ENCODE measurements around the gene GAK. TPM values are rescaled to one million over a fixed set of nuclear protein-coding genes. Genes with fewer than 3 reads are reported as not detected.

The GAK gene
- total RNA-seq, 2 experiments from 2014 or later: 155 to 163 TPM

DNA sequence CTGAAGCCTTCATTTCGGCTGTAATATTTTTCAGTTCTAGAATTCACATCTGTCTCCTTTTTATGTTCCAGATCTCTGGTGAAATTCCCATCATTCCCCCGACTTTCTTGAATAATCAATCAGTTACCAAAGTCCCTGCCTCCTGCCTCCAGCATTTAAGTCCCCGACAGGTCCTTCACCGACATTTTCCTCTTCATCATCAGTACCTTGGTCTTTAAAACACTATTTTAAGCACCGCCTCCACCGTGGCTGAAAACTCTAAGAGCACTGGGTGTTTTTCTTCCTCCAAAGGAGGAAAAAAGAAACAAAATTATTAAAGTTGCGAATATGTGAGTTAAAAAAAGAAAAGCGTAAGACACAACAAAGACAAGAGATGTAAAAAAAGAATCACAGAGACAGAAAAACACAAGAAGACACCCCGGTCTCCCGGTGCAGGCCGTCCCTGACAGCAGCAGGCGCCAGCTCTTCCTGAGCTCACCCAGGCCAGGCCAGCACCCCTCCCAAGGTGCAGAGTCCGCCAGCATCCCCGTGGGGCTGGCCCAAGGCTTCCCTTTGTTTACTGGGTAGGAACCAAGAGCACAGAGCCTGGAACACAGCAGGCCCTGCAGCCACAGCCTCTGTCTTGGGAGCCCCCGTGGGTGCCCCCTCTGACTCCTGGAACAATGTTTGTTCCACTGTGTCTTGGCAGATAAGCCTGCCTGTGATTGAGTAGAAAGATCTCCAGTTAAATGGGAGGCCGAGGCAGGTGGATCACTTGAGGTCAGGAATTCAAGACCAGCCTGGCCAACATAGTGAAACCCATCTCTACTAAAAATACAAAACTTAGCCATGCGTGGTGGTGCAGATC lies 56.9 kb downstream of the GAK start:
- peaks cover 77% of the 10 kb centered on the region for H3K36me3 Mint-ChIP-seq (ENCODE audit: low read depth)
- H3K27ac Mint-ChIP-seq: peak overlapping the region; percentile 19
- H3K4me1 Mint-ChIP-seq (ENCODE audit: low read depth): peaks cover 24% of the 10 kb centered on the region
- ATAC-seq (no peak), DNase-seq (no peak)
- H3K9me3 Mint-ChIP-seq (ENCODE audit: insufficient read depth): no peaks in the 10 kb centered on the region
- CTCF ChIA-PET: no interaction called here
- H3K27me3 Mint-ChIP-seq (ENCODE audit: low read depth): no peaks in the 10 kb centered on the region
- no peak overlapping the region for H3K4me3 Mint-ChIP-seq
- POLR2A ChIA-PET: no interaction called here

DNA sequence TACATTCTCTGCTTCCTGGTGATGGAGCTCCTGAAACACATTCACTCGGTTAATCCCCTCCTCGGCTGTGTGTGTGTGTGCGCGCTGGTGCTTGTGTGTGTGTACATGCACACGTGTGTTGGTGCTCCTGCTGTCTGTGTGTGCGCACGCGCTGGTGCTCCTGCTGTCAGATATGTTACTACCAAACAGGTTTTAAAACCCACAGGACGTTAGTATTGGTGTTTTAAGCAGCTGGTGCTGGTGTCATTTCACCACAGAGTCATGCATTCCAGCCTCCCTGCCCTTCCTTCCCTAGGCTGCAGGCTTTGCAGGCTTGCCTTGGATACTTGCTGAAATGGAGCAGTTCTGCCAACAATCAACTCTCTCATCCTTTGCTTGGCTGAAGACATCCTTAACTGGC lies 58.1 kb downstream of the GAK start:
- no peaks in the 10 kb centered on the region for H3K9me3 Mint-ChIP-seq (ENCODE audit: insufficient read depth)
- H3K27me3 Mint-ChIP-seq (ENCODE audit: low read depth): no peaks in the 10 kb centered on the region
- H3K36me3 Mint-ChIP-seq (ENCODE audit: low read depth): peaks cover 75% of the 10 kb centered on the region
- CTCF ChIA-PET: no interaction called here
- H3K27ac Mint-ChIP-seq: no peak overlapping the region
- POLR2A ChIA-PET: no interaction called here
- DNase-seq (no peak), ATAC-seq (no peak)
- no peak overlapping the region for H3K4me3 Mint-ChIP-seq
- peaks cover 12% of the 10 kb centered on the region for H3K4me1 Mint-ChIP-seq (ENCODE audit: low read depth)

DNA sequence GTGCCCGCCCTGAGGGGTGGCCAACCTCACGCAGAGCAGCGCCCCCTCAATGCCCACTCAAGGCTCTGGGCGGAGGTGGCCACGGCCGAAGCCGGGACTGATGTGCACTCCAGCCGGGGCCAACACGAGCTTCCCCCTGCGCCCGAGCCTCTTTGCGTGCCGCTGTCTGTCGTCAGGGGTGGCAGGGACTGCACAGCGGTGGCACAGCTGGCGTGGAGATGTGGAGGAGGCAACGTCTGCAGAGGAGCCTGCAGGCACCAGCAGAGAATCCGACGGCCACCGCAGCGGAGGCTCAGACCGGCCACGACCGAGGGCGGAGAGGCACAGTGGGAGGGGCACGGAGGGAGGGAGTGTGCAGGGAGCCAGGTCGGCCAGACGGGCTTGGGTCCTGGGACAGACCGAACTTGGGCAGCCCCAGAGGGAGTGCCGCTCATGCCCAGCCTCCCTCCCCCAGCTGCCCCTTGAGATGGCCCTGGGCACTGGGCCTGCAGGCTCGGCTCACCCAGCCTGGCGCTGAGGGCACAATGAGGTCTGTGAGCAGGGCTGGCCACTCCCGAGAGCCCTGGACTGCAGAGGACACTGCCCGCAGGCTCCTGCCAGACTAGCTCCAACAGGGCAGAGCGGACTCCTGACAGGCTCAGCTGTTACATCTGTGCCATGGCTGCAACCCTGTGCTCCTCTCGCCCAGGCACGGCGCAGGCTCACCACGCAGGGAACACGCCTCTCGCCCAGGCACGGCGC lies 59.7 kb downstream of the GAK start:
- CTCF ChIA-PET: no interaction called here
- H3K9me3 Mint-ChIP-seq (ENCODE audit: insufficient read depth): no peaks in the 10 kb centered on the region
- peaks cover 74% of the 10 kb centered on the region for H3K36me3 Mint-ChIP-seq (ENCODE audit: low read depth)
- H3K4me3 Mint-ChIP-seq: no peak overlapping the region
- no peaks in the 10 kb centered on the region for H3K4me1 Mint-ChIP-seq (ENCODE audit: low read depth)
- DNase-seq: no peak
- H3K27me3 Mint-ChIP-seq (ENCODE audit: low read depth): no peaks in the 10 kb centered on the region
- POLR2A ChIA-PET: no interaction called here
- no peak for ATAC-seq
- H3K27ac Mint-ChIP-seq: no peak overlapping the region

DNA sequence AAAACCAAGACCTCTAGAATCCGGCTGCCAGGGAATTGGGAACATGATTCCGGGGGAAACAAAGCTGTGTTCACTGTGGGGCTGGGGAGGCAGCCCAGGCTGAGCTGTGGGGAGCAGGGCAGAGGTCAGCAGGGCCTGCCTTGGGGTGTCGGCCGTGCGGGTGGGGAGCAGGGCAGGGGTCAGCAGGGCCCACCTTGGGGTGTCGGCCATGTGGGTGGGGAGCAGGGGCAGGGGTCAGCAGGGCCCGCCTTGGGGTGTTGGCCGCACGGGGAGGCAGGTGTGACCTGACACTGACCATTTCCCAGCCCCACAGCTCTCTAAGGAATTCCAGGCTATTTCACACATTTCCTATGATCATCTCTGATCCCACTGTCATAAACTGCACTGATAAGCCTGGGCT lies 60.6 kb downstream of the GAK start:
- Mint-ChIP-seq H3K4me3 (no peak overlapping the region), H3K9me3 (ENCODE audit: insufficient read depth) (no peaks in the 10 kb centered on the region), H3K27me3 (ENCODE audit: low read depth) (no peaks in the 10 kb centered on the region), H3K36me3 (ENCODE audit: low read depth) (peaks cover 69% of the 10 kb centered on the region), H3K4me1 (ENCODE audit: low read depth) (no peaks in the 10 kb centered on the region), H3K27ac (no peak overlapping the region)
- ChIA-PET POLR2A (no interaction called here), CTCF (no interaction called here)
- ATAC-seq: no peak
- DNase-seq: no peak

DNA sequence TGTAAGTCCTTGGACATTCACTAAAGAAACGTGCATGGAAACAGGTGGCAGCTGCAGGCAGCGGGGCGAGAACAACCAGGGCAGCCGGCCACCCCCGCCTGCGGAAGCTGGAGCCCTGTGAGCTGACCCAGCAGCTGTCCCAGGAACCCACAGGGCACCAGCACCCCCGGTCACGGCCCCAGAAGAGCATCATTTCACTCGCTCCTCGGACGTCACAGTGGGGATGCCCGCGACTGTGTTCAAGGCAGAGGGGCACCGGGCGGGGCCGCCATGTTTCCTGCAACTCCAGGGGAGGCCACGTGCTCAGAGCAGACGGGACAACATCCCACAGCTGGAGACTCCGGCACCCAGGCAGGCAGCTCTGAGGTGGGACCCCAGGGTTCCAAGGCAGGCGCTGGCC lies 61.2 kb downstream of the GAK start:
- Mint-ChIP-seq H3K4me3 (no peak overlapping the region), H3K9me3 (ENCODE audit: insufficient read depth) (no peaks in the 10 kb centered on the region), H3K4me1 (ENCODE audit: low read depth) (no peaks in the 10 kb centered on the region), H3K27ac (no peak overlapping the region), H3K36me3 (ENCODE audit: low read depth) (peaks cover 68% of the 10 kb centered on the region), H3K27me3 (ENCODE audit: low read depth) (no peaks in the 10 kb centered on the region)
- CTCF ChIA-PET: no interaction called here
- POLR2A ChIA-PET: no interaction called here
- DNase-seq (no peak), ATAC-seq (no peak)

DNA sequence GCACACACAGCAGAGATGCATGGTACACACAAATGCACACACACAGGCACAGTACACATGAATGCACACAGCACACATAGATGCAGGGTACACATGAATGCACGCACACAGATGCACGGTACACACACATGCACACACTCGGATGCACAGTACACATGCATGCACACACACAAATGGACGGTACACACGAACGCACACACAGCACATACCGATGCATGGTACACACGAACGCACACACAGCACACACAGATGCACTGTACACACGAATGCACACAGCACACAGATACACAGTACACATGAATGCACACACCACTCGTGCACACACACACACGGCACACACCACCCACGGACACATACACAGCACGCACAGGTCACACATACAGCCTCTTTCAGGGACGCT lies 62.3 kb downstream of the GAK start:
- DNase-seq: no peak
- CTCF ChIA-PET: no interaction called here
- no peaks in the 10 kb centered on the region for H3K4me1 Mint-ChIP-seq (ENCODE audit: low read depth)
- H3K36me3 Mint-ChIP-seq (ENCODE audit: low read depth): peaks cover 65% of the 10 kb centered on the region
- no peak overlapping the region for H3K27ac Mint-ChIP-seq
- H3K4me3 Mint-ChIP-seq: no peak overlapping the region
- H3K27me3 Mint-ChIP-seq (ENCODE audit: low read depth): no peaks in the 10 kb centered on the region
- no peak for ATAC-seq
- POLR2A ChIA-PET: no interaction called here
- no peaks in the 10 kb centered on the region for H3K9me3 Mint-ChIP-seq (ENCODE audit: insufficient read depth)

DNA sequence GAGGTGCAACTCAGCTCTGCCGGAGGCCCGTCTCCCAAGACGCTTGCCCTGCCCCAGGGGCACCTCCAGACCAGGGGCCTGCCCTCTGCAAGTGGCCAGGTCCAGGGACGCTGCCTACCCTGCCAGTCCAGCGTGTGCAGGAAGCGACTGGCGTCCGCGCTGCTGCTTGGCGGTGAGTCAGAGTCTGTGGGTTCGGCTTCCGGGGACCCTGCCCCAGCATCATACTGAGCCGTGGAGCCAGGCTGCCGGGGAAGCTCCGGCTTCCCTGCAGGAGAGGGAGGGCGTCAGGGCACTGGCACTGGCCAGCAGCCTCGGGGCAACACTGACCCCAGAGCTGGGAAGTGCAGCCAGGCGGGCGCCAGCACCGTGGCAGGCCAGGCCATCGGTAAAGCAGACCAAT lies 63.7 kb downstream of the GAK start:
- ATAC-seq (no peak), DNase-seq (no peak)
- Mint-ChIP-seq H3K27ac (no peak overlapping the region), H3K36me3 (ENCODE audit: low read depth) (peaks cover 57% of the 10 kb centered on the region), H3K4me3 (no peak overlapping the region), H3K27me3 (ENCODE audit: low read depth) (no peaks in the 10 kb centered on the region), H3K4me1 (ENCODE audit: low read depth) (no peaks in the 10 kb centered on the region), H3K9me3 (ENCODE audit: insufficient read depth) (no peaks in the 10 kb centered on the region)
- POLR2A ChIA-PET: interaction anchor here (0.7 kb wide), 1 partner anchor 672 kb away, joined by 3 read pairs; no protein-coding TSS in a partner anchor
- CTCF ChIA-PET: no interaction called here

DNA sequence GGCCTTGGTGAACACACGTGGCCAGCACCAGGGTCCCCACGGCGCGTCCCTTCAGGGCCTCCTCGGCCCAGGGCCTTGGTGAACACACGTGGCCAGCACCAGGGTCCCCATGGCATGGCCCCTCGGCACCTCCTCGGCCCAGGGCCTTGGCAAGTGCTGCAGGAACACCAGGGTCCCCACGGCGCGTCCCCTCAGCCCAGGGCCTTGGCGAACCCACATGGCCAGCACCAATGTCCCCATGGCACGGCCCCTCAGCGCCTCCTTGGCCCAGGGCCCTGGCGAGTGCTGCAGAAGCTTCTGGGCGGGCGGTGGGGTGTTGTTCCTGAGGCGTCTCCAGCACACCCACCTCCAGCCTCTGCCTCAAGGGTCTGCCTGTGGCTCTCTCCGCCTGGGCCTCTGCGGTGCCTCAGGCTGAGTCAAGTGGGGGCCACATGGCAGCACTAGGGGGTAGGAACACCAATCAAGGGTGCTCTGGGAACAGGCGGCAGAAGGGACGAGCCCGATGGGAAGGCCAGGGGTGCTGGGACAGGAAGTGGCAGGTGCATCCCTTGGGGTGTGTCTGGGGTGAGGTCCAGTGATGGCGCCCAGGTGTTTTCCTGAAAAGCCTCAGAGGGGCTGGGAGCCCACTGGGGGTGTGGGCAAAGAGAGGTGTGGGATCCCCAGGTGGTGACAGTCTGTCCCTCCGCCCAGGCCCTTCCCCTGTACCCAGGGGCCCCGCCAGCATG lies 64.4 kb downstream of the GAK start:
- ATAC-seq (no peak), DNase-seq (no peak)
- POLR2A ChIA-PET: interaction anchor here (0.6 kb wide), 1 partner anchor 30 kb away, joined by 3 read pairs; no protein-coding TSS in a partner anchor
- Mint-ChIP-seq H3K4me3 (no peak overlapping the region), H3K27ac (no peak overlapping the region), H3K4me1 (ENCODE audit: low read depth) (no peaks in the 10 kb centered on the region), H3K9me3 (ENCODE audit: insufficient read depth) (no peaks in the 10 kb centered on the region), H3K27me3 (ENCODE audit: low read depth) (no peaks in the 10 kb centered on the region), H3K36me3 (ENCODE audit: low read depth) (peaks cover 61% of the 10 kb centered on the region)
- CTCF ChIA-PET: no interaction called here

DNA sequence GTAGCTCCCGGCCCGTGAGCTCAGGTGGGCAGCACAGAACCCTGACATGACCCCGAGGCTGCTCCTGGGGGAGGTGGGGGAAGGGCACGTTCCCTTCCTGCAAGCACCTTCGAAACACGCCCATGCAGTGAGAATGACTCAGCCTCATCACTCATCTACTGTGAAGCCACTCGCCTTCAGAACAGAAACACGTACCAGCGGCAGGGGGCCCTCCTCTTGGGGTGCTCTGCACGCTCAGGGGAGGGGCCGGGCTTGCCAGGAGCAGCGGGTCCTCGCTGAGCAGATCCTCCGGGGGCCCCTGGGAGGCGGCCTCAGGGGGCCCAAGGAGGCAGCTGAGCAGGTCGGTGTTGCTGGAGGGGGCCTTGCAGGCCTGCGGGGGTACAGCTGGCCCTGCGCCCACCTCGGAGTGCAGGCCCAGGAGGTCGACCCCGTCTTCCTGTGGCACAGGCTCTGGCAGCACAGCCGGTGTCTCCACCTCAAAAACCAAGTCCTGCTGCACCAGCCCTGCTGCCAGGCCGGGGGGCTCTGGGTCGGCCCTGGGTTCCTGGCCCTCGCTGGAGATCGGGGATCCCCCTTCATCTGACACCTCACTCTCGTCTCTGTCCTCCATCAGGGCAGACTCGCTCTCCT lies 65.2 kb downstream of the GAK start:
- no peaks in the 10 kb centered on the region for H3K4me1 Mint-ChIP-seq (ENCODE audit: low read depth)
- H3K27me3 Mint-ChIP-seq (ENCODE audit: low read depth): no peaks in the 10 kb centered on the region
- ATAC-seq (no peak), DNase-seq (no peak)
- no peak overlapping the region for H3K27ac Mint-ChIP-seq
- ChIA-PET POLR2A (no interaction called here), CTCF (no interaction called here)
- H3K4me3 Mint-ChIP-seq: no peak overlapping the region
- H3K9me3 Mint-ChIP-seq (ENCODE audit: insufficient read depth): no peaks in the 10 kb centered on the region
- peaks cover 65% of the 10 kb centered on the region for H3K36me3 Mint-ChIP-seq (ENCODE audit: low read depth)

DNA sequence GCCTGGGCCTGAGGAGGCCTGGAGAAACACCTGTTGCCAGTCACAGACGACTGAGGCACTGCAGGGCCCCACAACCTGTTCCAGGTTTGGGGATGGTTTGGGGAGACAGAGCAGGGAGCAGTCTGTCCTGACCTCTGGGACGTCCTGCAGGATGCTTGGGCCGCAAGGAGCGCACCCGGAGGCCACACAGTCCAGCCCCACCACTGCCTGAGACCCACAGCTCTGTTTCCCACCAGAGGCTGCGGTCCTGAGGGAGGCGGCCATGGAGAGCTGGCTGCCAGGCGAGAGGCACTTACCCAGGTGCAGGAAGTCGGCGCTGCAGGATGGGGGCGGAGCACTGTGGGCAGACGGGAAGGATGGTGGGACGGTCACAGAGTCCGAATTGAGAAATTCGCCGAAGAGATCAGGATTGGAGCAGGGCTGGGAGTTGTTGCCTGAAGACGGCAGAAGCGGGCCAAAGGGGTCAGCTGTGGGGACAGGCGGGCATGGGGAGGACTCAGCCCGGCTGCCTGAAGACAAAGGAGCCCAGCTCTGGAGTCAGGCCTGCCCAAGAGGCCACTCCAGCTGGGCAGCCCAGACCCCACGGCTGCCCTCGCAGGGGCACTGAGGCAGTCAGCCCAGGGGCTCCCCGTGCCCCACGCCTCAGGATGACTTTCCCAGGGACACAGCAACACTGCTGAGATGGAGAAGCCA lies 65.9 kb downstream of the GAK start:
- POLR2A ChIA-PET: no interaction called here
- CTCF ChIA-PET: no interaction called here
- Mint-ChIP-seq H3K4me3 (no peak overlapping the region), H3K4me1 (ENCODE audit: low read depth) (no peaks in the 10 kb centered on the region), H3K36me3 (ENCODE audit: low read depth) (peaks cover 65% of the 10 kb centered on the region), H3K27ac (no peak overlapping the region), H3K9me3 (ENCODE audit: insufficient read depth) (no peaks in the 10 kb centered on the region), H3K27me3 (ENCODE audit: low read depth) (no peaks in the 10 kb centered on the region)
- ATAC-seq (no peak), DNase-seq (no peak)

DNA sequence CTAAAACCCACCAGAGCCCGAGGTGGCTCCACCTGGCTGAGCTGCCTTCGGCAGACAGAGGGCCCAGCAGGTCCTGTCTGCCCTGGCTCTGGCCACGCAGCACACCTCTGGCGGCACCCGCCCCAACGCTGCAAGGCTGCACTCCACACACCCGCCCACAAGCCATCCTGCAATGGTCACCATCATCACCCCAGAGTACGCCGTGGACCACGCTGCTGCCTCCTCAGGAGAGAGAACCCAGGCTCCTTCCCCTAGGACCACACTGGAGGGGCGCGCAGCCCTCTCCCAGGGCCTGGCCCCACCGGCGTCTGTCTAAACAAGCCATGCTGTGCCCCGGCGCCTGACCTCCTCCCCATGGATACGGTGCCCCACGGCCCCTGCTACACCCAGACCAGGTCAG lies 66.5 kb downstream of the GAK start:
- POLR2A ChIA-PET: no interaction called here

More for the DNA sequence above, 66.5 kb downstream of the GAK start:
- Mint-ChIP-seq H3K9me3 (ENCODE audit: insufficient read depth) (no peaks in the 10 kb centered on the region), H3K36me3 (ENCODE audit: low read depth) (peaks cover 66% of the 10 kb centered on the region), H3K27ac (no peak overlapping the region), H3K4me1 (ENCODE audit: low read depth) (no peaks in the 10 kb centered on the region), H3K4me3 (no peak overlapping the region), H3K27me3 (ENCODE audit: low read depth) (no peaks in the 10 kb centered on the region)
- ATAC-seq (peak; percentile 17), DNase-seq (no peak)
- CTCF ChIA-PET: no interaction called here

Measured in activated CD8-positive, alpha-beta T cell treated with anti-CD3 and anti-CD28 coated beads, Interleukin-2, amount 10 ng/mL, durations not matched to agents 7 days and 5 days (primary cell).